Activated T-helper 2 cell treated with anti-CD3 and anti-CD28 coated beads, Interferon-gamma antibody, Interleukin-2, Interleukin-4, amounts not matched to agents 10 μg/mL and 5 μg/mL and 100 μg/mL, durations not matched to agents 14 hours and 24 hours and 36 hours (primary cell): ENCODE measurements around the gene ABT1. TPM values are rescaled to one million over a fixed set of nuclear protein-coding genes. Genes with fewer than 3 reads are reported as not detected.
"Not testable (repeated sequence)": the region's sequence is repeated elsewhere in the genome, so short reads cannot be mapped to it uniquely, and the experiment has no call there.

Experiments
- DNase-seq: peaks from one replicate; pipeline ENCODE4 v3.0.0; 2021; ENCODE audit warnings: low spot score
- H3K27ac Mint-ChIP-seq: one replicate; pipeline ENCODE4 v1.8.0; 2021; ENCODE audit warnings: mixed read lengths
- H3K27me3 Mint-ChIP-seq: one replicate; pipeline ENCODE4 v1.8.0; 2021; ENCODE audit warnings: low read depth, mixed read lengths
- H3K36me3 Mint-ChIP-seq: one replicate; pipeline ENCODE4 v1.8.0; 2021; ENCODE audit warnings: low read depth, mixed read lengths
- H3K4me1 Mint-ChIP-seq: one replicate; pipeline ENCODE4 v1.8.0; 2021; ENCODE audit warnings: low read depth, mixed read lengths
- H3K4me3 Mint-ChIP-seq: one replicate; pipeline ENCODE4 v1.8.0; 2021; ENCODE audit warnings: low read depth, mild to moderate bottlenecking, moderate library complexity, mixed read lengths
- H3K9me3 Mint-ChIP-seq: one replicate; pipeline ENCODE4 v1.8.0; 2021; ENCODE audit warnings: mixed read lengths
- intact Hi-C: fragments of 100-400 bp; cut with micrococcal nuclease; formaldehyde crosslinking; loops from one replicate; pipeline ENCODE4 v1.15.1; 2023
- total RNA-seq: library from RNA; stranded (reverse); gene quantifications from 2 replicates; pipeline ENCODE4 v1.2.3, GENCODE V29; 2022

ABT1 gene
- 28.2 and 29.9 TPM in 2 replicates for total RNA-seq

DNA sequence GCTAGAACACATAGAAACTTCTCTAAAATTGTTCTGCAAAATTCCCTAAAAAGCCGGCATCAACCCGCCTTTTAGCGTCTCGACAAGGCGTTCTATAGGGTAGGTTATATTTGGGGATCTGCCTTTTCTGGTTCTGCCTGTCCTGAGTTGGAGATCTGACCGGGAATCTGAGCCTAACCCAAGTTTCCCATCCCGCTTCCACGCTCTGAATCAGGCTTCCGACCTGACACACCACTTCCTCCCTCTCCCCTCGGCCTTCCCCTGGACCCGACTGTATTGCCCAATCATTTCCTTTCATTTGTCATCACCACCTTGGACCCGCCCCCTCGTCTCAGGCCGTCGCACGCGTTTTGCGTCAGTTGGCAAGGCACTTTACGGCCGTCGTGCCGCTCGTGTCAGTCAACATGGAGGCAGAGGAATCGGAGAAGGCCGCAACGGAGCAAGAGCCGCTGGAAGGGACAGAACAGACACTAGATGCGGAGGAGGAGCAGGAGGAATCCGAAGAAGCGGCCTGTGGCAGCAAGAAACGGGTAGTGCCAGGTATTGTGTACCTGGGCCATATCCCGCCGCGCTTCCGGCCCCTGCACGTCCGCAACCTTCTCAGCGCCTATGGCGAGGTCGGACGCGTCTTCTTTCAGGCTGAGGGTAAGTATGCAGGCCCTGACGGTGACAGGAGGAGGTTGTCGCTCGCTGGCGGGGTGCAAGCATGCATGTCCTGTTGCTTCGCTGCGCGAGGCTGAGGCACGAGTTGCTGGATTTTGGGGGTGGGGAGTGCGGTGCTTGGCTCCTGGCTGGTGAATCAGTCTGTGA lies at the start of gene ABT1:
Gene ABT1, plus strand, starts transcription at position 375 of the 810 bp plus-strand sequence. Its CDS starts 30 bp downstream, at position 405.
- intact Hi-C loops: loop anchor here (1.0 to 10.0 kb wide), 5 partner anchors 19 to 878 kb away; partner anchors contain the start of genes ZNF184 and ZNF322
- peak; percentile 96 for DNase-seq
- no peak within 1 kb of the TSS for H3K27ac Mint-ChIP-seq
- peaks cover 28% of the 10 kb centered on the region for H3K36me3 Mint-ChIP-seq
- H3K4me1 Mint-ChIP-seq: peaks cover 28% of the 10 kb centered on the region
- peaks cover 27% of the 10 kb centered on the region for H3K27me3 Mint-ChIP-seq
- H3K4me3 Mint-ChIP-seq: no peak within 1 kb of the TSS
- no peaks in the 10 kb centered on the region for H3K9me3 Mint-ChIP-seq

GRCh38 chr6:26547363-26547762 lies 49.4 kb upstream of the ABT1 start:
- H3K27ac Mint-ChIP-seq, H3K9me3 Mint-ChIP-seq, intact Hi-C loops, H3K27me3 Mint-ChIP-seq, H3K4me3 Mint-ChIP-seq, DNase-seq: not testable (repeated sequence)
- peaks cover 41% of the 10 kb centered on the region for H3K36me3 Mint-ChIP-seq
- H3K4me1 Mint-ChIP-seq: peaks cover 21% of the 10 kb centered on the region

DNA sequence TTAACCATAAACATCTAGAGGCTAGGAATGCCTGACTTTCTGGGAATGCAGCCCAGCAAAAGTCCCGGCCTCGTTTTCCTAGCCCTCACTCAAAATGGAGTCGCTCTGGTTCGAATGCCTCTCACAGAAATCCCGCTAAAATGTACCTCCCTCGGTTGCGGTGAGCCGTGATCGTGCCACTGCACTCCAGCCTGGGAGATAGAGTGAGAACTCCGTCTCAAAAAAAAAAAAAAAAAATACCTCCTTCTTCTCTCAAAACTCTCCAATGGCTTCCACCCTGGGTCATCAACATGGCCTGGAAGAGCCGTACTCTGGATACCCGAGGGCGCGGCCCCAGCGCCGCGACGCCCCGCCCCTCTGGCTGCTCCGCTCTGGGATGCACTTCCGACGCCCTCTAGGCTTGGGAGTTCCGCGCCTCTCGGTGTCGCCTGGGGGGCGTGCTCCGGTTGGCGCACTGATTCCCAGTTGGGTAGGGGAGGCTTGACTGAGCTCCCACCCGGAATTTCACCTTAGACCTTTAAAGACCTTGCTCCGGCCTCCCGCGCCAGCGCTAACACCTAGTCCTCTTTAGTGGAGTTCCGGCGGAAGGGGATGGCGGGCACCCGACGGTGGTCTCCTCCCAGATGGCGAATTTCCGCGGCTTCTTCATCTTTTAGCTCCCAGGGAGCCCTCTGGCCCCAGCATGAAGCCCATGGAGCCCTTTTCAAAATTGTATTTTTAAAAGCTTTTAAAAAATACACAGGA lies 46.3 kb upstream of the ABT1 start:
- Mint-ChIP-seq H3K27ac (peak overlapping the region; percentile 70), H3K4me1 (peaks cover 15% of the 10 kb centered on the region), H3K9me3 (no peaks in the 10 kb centered on the region), H3K4me3 (peak overlapping the region; percentile 89), H3K27me3 (no peaks in the 10 kb centered on the region), H3K36me3 (peaks cover 17% of the 10 kb centered on the region)
- peak; percentile 32 for DNase-seq
- intact Hi-C loops: no loop called here

- no peak overlapping the region for H3K4me3 Mint-ChIP-seq
- intact Hi-C loops: no loop called here
- H3K4me1 Mint-ChIP-seq: peaks cover 19% of the 10 kb centered on the region
- no peaks in the 10 kb centered on the region for H3K36me3 Mint-ChIP-seq
- H3K27me3 Mint-ChIP-seq: no peaks in the 10 kb centered on the region
- DNase-seq: no peak
- H3K9me3 Mint-ChIP-seq: no peaks in the 10 kb centered on the region
- H3K27ac Mint-ChIP-seq: no peak overlapping the region
Observed at GRCh38 chr6:26552205-26552604, 44.5 kb upstream of the ABT1 start.

- intact Hi-C loops: loop anchor here (1.0 kb wide), 2 partner anchors 15 to 20 kb away; no protein-coding TSS in a partner anchor
- no peaks in the 10 kb centered on the region for H3K36me3 Mint-ChIP-seq
- no peak for DNase-seq
- H3K4me1 Mint-ChIP-seq: peaks cover 24% of the 10 kb centered on the region
- no peaks in the 10 kb centered on the region for H3K27me3 Mint-ChIP-seq
- no peaks in the 10 kb centered on the region for H3K9me3 Mint-ChIP-seq
- H3K4me3 Mint-ChIP-seq: no peak overlapping the region
- H3K27ac Mint-ChIP-seq: no peak overlapping the region
Observed at GRCh38 chr6:26552640-26553188, 44.0 kb upstream of the ABT1 start.

DNA sequence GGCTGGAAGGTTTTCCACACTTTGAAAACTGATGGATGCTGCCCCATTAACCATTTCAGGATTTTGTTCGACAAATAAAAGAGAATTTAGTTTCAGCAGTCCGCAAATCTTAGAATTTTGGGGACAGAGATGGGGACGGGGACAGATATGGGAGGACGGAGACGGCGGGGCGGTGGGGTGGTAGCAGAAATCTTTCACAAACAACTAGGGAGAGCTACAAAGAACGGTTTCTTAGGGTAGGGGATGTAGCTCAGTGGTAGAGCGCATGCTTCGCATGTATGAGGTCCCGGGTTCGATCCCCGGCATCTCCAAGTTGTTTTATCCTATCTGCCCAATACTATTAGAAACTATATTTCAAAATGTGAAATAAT lies 43.5 kb upstream of the ABT1 start:
- Mint-ChIP-seq H3K4me3 (no peak overlapping the region), H3K36me3 (no peaks in the 10 kb centered on the region), H3K4me1 (peaks cover 24% of the 10 kb centered on the region), H3K27ac (no peak overlapping the region), H3K27me3 (no peaks in the 10 kb centered on the region), H3K9me3 (no peaks in the 10 kb centered on the region)
- intact Hi-C loops: loop anchor here (1.0 kb wide), 2 partner anchors 16 to 21 kb away; no protein-coding TSS in a partner anchor
- peak; percentile 72 for DNase-seq

GRCh38 chr6:26553635-26554446 lies 42.9 kb upstream of the ABT1 start:
- intact Hi-C loops: loop anchor here (1.0 to 2.0 kb wide), 8 partner anchors 14 to 241 kb away; no protein-coding TSS in a partner anchor
- Mint-ChIP-seq H3K36me3 (no peaks in the 10 kb centered on the region), H3K4me3 (no peak overlapping the region), H3K27ac (no peak overlapping the region), H3K4me1 (peaks cover 24% of the 10 kb centered on the region), H3K27me3 (no peaks in the 10 kb centered on the region), H3K9me3 (no peaks in the 10 kb centered on the region)
- DNase-seq: peak; percentile 78

DNA sequence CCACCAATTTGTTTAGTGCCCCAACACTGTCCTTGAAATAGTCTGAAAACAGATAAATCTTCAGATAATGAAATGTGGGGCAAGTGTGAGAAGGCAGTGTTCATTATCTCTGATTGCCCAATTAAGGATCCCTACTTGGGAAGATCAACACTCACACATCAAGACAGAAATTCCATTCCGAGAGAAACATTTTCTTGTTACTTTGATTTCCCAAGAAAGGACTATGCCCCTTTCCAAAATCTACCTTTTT lies 42.4 kb upstream of the ABT1 start:
- H3K36me3 Mint-ChIP-seq: no peaks in the 10 kb centered on the region
- DNase-seq: no peak
- H3K4me1 Mint-ChIP-seq: peaks cover 24% of the 10 kb centered on the region
- peak overlapping the region; percentile 87 for H3K27ac Mint-ChIP-seq
- H3K9me3 Mint-ChIP-seq: no peaks in the 10 kb centered on the region
- no peaks in the 10 kb centered on the region for H3K27me3 Mint-ChIP-seq
- no peak overlapping the region for H3K4me3 Mint-ChIP-seq
- intact Hi-C loops: loop anchor here (1.0 to 2.0 kb wide), 6 partner anchors 14 to 242 kb away; no protein-coding TSS in a partner anchor

GRCh38 chr6:26554697-26555504 lies 41.9 kb upstream of the ABT1 start:
- DNase-seq: peak; percentile 38
- H3K36me3 Mint-ChIP-seq: no peaks in the 10 kb centered on the region
- H3K4me3 Mint-ChIP-seq: peak overlapping the region; percentile 67
- peaks cover 20% of the 10 kb centered on the region for H3K4me1 Mint-ChIP-seq
- H3K27ac Mint-ChIP-seq: peak overlapping the region; percentile 87
- intact Hi-C loops: loop anchor here (1.0 to 5.0 kb wide), 7 partner anchors 13 to 242 kb away; partner anchors contain the start of gene ABT1
- no peaks in the 10 kb centered on the region for H3K9me3 Mint-ChIP-seq
- no peaks in the 10 kb centered on the region for H3K27me3 Mint-ChIP-seq

- DNase-seq: no peak
- H3K4me3 Mint-ChIP-seq: peak overlapping the region; percentile 67
- no peaks in the 10 kb centered on the region for H3K9me3 Mint-ChIP-seq
- no peaks in the 10 kb centered on the region for H3K36me3 Mint-ChIP-seq
- peak overlapping the region; percentile 64 for H3K27ac Mint-ChIP-seq
- peaks cover 15% of the 10 kb centered on the region for H3K4me1 Mint-ChIP-seq
- no peaks in the 10 kb centered on the region for H3K27me3 Mint-ChIP-seq
- intact Hi-C loops: loop anchor here (2.0 to 5.0 kb wide), 4 partner anchors 42 to 243 kb away; partner anchors contain the start of gene ABT1
Observed at GRCh38 chr6:26555505-26556262, 41.1 kb upstream of the ABT1 start.
